ENCODE data around the gene EXOC3L1.

Gene EXOC3L1

DNA sequence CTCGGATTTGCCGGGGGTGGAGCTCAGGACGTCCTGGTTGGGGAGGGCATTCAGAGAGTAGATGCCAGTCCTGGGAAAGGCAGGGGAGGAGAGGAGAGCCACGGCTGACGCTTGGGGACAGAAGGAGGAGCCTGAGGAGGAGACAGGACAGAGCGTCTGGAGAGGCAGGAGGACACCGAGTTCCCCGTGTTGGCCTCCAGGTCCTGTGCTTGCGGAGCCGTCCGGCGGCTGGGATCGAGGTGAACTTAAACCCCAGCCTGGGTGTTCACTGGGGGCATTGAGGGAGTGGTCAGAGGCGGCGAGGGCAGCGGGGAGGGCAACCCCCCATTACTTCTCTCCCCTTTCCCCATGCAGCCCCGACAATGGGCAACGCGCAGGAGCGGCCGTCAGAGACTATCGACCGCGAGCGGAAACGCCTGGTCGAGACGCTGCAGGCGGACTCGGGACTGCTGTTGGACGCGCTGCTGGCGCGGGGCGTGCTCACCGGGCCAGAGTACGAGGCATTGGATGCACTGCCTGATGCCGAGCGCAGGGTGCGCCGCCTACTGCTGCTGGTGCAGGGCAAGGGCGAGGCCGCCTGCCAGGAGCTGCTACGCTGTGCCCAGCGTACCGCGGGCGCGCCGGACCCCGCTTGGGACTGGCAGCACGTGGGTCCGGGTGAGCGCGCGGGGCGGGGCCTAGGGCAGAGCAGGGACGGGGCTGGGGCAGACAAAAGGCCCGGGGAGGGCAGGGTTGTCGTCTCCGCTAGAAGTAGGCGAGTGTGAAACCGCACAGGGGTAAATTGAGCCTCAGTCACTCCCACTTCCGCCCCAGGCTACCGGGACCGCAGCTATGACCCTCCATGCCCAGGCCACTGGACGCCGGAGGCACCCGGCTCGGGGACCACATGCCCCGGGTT is 15.9 kb downstream of the EXOC3L1 start:
- Mint-ChIP-seq H3K4me3 (peak overlapping the region; percentile 82), H3K36me3 (no peaks in the 10 kb centered on the region), H3K27ac (no peak overlapping the region), H3K9me3 (no peaks in the 10 kb centered on the region), H3K27me3 (peaks cover 43% of the 10 kb centered on the region), H3K4me1 (peaks cover 34% of the 10 kb centered on the region)
- ATAC-seq (ENCODE audit: low read depth) = peak; percentile 76
- DNase-seq (ENCODE audit: low spot score in 2 of 2) = no peak

DNA sequence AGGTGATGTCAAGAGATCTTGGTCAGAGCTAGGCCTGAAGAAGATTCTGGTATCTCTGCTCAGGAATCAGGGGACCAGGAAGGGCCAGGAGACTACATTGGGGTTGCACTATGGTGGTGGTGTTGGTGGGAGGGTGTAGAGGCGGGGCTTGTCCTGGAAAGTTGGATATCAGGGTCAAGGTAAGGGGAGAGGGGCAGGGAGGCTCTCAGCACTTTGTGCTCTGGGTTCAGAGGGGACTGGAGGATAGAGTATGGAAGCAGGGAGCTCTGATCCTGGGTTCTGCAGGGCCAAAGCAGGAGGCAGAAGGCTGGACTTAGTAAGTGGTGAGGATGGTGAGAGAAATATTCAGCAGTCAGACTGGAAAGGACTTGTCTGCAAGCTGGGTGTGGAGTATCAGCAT is 16.6 kb downstream of the EXOC3L1 start:
- ATAC-seq (ENCODE audit: low read depth) = no peak
- peaks cover under 1% of the 10 kb centered on the region for H3K36me3 Mint-ChIP-seq
- peak overlapping the region; percentile 82 for H3K4me3 Mint-ChIP-seq
- H3K4me1 Mint-ChIP-seq = peaks cover 32% of the 10 kb centered on the region
- H3K9me3 Mint-ChIP-seq = no peaks in the 10 kb centered on the region
- peaks cover 42% of the 10 kb centered on the region for H3K27me3 Mint-ChIP-seq
- no peak for DNase-seq (ENCODE audit: low spot score in 2 of 2)
- no peak overlapping the region for H3K27ac Mint-ChIP-seq

DNA sequence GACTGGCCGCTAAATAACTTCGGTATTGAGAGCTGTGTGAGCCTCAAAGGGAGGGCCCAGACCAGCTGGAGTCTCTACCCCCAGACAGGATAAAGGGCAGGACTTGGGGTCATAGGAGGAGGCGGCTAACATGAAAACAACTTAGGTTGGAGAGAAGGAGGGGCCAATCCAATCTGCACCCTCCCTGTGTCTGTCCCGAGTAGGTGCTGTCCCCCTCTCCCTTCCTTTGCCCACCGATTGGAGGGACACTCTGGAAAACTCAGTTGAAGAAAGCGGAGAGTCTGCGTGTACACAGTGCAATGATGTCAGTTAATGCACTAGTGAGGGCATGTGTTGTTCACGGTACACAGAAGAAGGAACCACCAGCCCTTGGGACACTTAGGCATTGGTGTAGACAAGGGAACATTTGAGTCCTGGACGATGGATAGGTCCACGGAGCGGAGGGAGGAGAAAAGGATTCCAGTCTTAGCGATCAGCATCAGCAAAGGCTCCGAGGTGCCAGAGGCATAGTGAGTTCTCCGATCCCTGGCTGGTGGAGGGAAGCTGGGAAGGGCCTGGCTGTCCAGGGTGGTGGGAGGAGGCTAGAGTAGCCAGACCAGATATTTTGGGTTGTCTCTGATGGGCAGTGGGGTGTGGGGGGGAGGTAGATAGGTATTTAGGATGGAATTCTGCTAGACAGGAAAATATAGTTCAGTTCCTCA is 18.8 kb downstream of the EXOC3L1 start:
- Mint-ChIP-seq H3K27ac (no peak overlapping the region), H3K4me1 (peaks cover 35% of the 10 kb centered on the region), H3K27me3 (peaks cover 45% of the 10 kb centered on the region), H3K4me3 (no peak overlapping the region), H3K36me3 (peaks cover 2% of the 10 kb centered on the region), H3K9me3 (no peaks in the 10 kb centered on the region)
- DNase-seq (ENCODE audit: low spot score in 2 of 2) (no peak), ATAC-seq (ENCODE audit: low read depth) (no peak)

DNA sequence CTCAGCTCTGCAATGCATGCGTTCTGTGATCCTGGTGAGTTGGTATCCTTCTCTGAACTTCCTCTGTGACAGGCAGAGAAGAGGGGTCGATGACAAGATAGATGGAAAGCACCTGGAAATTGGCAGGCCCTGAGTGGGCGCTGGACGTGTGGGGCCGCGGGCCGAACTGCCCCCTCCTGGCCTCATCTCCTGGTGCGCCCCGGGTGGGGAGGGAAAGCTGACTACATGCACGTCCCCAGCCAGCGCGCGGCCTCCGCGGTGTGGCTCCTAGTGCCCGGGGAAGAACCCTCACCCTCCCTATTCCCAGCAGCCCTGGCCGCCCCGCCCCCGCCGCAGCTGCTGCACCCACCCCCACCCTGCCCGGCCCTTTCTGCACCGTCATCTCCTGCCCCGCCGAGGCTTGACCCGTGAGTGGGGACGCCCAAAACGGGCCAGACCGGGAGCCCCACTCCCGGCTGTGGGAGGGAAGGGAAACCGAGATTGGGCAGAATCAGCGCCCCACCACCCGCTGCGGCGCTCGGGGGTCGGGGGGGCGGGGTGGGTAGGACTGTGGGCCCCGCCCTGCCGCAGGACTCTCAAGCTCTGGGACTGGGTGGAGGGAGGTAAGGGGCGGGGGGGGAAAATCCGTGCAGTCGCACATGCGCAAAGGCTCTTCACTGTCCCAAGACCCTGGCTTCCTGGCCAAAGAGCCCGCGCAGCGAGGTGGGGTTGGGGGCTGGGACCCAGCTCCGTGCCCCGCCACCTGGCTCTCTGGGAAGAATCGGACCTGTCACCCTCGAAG is 19.6 kb downstream of the EXOC3L1 start, which contains the start of gene NOL3:
NOL3 (plus strand) TSS at position 371 of the 781 bp plus-strand sequence.
- Mint-ChIP-seq H3K27ac (no peak within 1 kb of the TSS), H3K36me3 (peaks cover 2% of the 10 kb centered on the region), H3K4me1 (peaks cover 35% of the 10 kb centered on the region), H3K27me3 (peaks cover 47% of the 10 kb centered on the region), H3K9me3 (no peaks in the 10 kb centered on the region), H3K4me3 (peak within 1 kb of the TSS; percentile 21)
- DNase-seq (ENCODE audit: low spot score in 2 of 2) (no peak), ATAC-seq (ENCODE audit: low read depth) (no peak)

DNA sequence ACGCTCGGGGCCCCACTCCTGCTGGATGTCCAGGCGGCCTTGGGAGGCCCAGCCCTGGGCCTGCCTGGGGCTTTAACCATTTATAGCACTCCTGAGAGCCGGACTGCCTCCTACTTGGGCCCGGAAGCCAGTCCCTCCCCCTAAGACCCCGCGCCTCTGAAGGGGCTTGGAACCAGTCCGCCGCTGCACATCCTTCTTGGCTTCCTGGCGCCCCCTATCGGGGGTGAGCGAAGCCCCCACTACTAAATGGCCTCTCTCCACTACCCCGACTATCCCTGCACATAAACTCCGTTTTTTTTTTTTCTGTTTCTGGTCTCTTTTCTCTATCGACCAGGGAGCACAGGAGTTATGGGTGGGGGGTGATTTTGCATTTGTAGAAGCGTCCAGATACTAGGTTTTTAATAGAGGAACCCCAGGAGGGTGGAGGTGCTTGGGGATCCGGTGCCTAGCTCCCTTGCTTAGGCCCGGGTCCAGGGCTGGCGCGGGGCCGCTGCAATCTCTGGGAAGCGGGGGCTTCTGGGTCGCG is 20.2 kb downstream of the EXOC3L1 start:
- Mint-ChIP-seq H3K27me3 (peaks cover 45% of the 10 kb centered on the region), H3K36me3 (peaks cover 2% of the 10 kb centered on the region), H3K27ac (no peak overlapping the region), H3K4me3 (peak overlapping the region; percentile 21), H3K4me1 (peaks cover 35% of the 10 kb centered on the region), H3K9me3 (no peaks in the 10 kb centered on the region)
- no peak for ATAC-seq (ENCODE audit: low read depth)
- no peak for DNase-seq (ENCODE audit: low spot score in 2 of 2)

DNA sequence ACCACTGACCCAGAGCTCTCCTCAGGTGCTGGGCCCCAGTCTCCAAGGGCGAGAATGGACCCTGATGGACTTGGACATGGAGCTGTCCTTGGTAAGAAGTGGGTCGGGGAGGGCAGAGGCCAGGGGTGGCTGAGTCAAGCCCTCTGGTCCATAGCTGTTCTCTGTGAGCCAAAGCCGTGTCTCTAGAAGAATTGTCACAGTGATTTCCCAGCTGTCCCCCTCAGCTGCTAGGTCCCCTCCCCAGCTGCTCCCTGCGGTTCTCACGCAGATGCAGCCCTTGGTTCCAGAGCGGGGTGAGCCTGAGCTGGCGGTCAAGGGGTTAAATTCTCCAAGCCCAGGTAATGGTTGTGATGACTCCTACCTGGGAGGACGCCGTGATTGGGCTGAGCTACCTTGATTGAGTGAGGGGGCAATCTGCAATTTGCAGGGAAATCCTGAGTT is 20.9 kb downstream of the EXOC3L1 start:
- no peak overlapping the region for H3K4me3 Mint-ChIP-seq

DNA sequence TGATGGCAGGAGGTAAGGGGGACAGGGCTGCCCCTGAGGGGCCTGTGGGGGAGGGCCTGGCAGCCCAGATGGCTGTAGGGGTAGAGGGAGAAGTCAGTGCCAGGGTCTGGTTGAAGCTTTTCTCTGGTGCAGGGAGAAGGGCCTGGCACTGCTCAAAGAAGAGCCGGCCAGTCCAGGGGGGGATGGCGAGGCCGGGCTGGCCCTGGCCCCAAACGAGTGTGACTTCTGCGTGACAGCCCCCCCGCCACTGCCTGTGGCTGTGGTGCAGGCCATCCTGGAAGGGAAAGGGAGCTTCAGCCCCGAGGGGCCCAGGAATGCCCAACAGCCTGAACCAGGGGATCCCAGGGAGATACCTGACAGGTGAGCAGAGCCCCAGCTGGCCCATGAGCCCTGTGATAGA is 22.3 kb downstream of the EXOC3L1 start:
- Mint-ChIP-seq H3K9me3 (no peaks in the 10 kb centered on the region), H3K27ac (no peak overlapping the region), H3K4me1 (peaks cover 26% of the 10 kb centered on the region), H3K36me3 (peaks cover 2% of the 10 kb centered on the region), H3K27me3 (peaks cover 37% of the 10 kb centered on the region), H3K4me3 (no peak overlapping the region)
- ATAC-seq (ENCODE audit: low read depth) = no peak
- no peak for DNase-seq (ENCODE audit: low spot score in 2 of 2)

More for the DNA sequence above, 20.9 kb downstream of the EXOC3L1 start:
- H3K27me3 Mint-ChIP-seq = peaks cover 45% of the 10 kb centered on the region
- H3K4me1 Mint-ChIP-seq = peaks cover 35% of the 10 kb centered on the region
- DNase-seq (ENCODE audit: low spot score in 2 of 2) = no peak
- H3K27ac Mint-ChIP-seq = no peak overlapping the region
- no peaks in the 10 kb centered on the region for H3K9me3 Mint-ChIP-seq
- H3K36me3 Mint-ChIP-seq = peaks cover 2% of the 10 kb centered on the region
- no peak for ATAC-seq (ENCODE audit: low read depth)

DNA sequence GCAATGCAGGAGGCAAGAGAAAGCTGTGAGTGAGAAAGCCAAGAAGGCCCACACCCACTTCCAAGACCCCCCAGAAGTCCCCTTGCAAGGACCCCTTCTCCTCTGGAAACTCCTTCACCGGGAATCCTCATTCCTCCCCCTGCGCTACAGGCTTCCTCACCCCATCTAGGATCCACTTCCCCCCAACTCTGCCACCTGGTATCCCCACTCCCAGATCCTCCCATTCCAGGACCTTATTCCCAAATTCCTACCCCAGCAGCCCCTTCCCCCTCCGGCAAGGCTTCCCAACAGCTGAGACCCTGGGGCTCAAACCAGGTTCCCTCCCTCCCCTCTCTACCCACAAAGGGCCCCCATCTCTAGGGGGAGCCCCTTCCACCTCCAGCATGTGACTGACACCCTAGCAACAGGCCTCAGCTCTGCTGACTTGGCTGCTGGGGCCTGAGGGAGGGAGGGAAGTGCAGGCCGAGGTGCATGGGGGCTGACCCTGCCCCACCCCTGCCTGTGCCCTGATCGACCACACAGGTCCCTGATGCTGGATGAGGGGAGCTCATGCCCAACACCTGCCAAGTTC is 23.3 kb downstream of the EXOC3L1 start:
- Mint-ChIP-seq H3K4me1 (peaks cover 24% of the 10 kb centered on the region), H3K4me3 (no peak overlapping the region), H3K27ac (peak overlapping the region; percentile 17)

DNA sequence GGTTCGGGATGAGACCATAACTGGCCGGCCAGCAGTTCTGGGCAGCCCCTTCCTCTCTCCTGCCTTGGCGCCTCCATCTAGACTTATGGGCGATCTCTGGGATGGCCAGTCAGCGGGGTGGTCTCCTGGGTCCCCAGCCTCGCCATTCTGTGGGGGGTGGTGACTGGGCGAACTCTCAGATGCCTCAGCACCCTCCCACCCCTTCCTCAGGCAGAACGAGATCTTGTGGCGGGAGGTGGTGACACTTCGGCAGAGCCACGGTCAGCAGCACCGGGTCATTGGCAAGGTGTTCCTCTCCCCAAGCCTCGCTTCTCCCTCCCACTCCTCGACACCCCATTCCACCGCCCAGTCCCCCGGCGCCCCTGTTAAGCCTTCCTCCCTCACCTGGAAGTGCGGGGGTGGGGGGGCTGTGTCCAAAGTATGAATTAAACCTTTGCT is 23.8 kb downstream of the EXOC3L1 start:
- Mint-ChIP-seq H3K9me3 (no peaks in the 10 kb centered on the region), H3K36me3 (peaks cover 2% of the 10 kb centered on the region), H3K4me3 (no peak overlapping the region), H3K27me3 (peaks cover 27% of the 10 kb centered on the region), H3K27ac (no peak overlapping the region), H3K4me1 (peaks cover 20% of the 10 kb centered on the region)
- no peak for DNase-seq (ENCODE audit: low spot score in 2 of 2)
- no peak for ATAC-seq (ENCODE audit: low read depth)

More for the DNA sequence above, 23.3 kb downstream of the EXOC3L1 start:
- no peaks in the 10 kb centered on the region for H3K9me3 Mint-ChIP-seq
- peaks cover 2% of the 10 kb centered on the region for H3K36me3 Mint-ChIP-seq
- ATAC-seq (ENCODE audit: low read depth) (no peak), DNase-seq (ENCODE audit: low spot score in 2 of 2) (no peak)
- H3K27me3 Mint-ChIP-seq = peaks cover 32% of the 10 kb centered on the region

DNA sequence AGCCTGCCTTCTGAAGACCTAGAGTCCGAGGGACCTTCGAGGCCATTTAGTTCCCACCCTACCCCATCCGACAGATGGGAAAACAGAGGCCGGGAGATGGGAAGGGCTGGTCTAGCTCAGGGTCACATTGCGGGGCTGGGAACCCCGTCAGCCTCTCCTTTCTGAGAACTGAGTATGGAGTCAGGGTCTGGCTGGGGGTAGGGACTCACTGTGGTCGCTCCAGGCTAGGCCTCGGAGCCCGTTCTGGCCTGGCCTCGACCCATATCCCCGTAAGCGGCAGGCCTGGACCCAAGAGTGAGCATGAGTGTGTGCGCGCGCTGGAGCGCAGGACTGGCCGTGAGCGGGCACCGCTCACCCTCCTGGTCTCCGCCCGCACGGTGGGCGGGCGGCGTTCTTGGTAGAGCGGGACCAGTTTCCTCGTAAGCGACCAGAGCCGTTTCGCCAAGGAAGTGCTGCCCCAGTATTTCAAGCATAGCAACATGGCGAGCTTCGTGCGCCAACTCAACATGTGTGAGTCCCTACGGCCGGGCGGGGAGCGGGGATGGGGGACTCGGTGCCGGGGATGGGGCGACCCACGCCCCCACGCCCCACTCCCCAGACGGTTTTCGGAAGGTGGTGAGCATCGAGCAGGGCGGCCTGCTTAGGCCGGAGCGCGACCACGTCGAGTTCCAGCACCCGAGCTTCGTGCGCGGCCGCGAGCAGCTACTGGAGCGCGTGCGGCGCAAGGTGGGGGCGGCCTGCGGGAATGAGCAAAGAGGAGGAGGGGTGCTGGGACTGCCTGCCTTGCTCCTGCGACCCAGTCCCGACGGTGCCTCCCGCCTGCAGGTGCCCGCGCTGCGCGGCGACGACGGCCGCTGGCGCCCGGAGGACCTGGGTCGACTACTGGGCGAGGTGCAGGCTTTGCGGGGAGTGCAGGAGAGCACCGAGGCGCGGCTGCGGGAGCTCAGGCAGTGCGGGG is 24.5 kb downstream of the EXOC3L1 start:
- ATAC-seq (ENCODE audit: low read depth) (no peak), DNase-seq (ENCODE audit: low spot score in 2 of 2) (no peak)
- H3K4me1 Mint-ChIP-seq = peaks cover 20% of the 10 kb centered on the region
- H3K27ac Mint-ChIP-seq = no peak overlapping the region
- peaks cover 2% of the 10 kb centered on the region for H3K36me3 Mint-ChIP-seq
- H3K27me3 Mint-ChIP-seq = peaks cover 24% of the 10 kb centered on the region
- peak overlapping the region; percentile 34 for H3K4me3 Mint-ChIP-seq
- H3K9me3 Mint-ChIP-seq = no peaks in the 10 kb centered on the region

DNA sequence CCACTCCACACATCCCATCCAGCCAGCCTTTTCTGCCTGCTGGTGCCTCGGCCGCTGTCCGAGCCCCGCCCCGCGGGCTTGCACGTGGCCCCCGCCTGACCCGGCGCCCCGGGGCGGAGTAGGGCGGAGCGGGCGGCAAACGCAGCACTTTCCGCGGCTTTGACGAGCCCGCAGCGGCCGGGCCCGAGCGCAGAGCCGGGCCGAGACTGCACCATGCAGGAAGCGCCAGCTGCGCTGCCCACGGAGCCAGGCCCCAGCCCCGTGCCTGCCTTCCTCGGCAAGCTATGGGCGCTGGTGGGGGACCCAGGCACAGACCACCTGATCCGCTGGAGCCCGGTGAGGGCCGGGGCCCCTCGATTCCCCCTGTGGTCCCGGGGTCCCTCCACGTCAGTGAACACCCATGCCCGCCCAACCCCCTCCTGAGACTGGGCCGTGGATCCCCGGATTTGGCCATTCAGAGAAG is 25.3 kb downstream of the EXOC3L1 start, which contains the start of gene HSF4:
HSF4 (plus strand) TSS at position 147 of the 463 bp plus-strand sequence; CDS start at position 214, 67 bp downstream.
- ATAC-seq (ENCODE audit: low read depth) = no peak
- DNase-seq (ENCODE audit: low spot score in 2 of 2) = no peak
- peak within 1 kb of the TSS; percentile 54 for H3K4me3 Mint-ChIP-seq
- H3K27ac Mint-ChIP-seq = no peak within 1 kb of the TSS
- peaks cover 20% of the 10 kb centered on the region for H3K27me3 Mint-ChIP-seq
- peaks cover 15% of the 10 kb centered on the region for H3K4me1 Mint-ChIP-seq
- peaks cover 2% of the 10 kb centered on the region for H3K36me3 Mint-ChIP-seq
- H3K9me3 Mint-ChIP-seq = no peaks in the 10 kb centered on the region

DNA sequence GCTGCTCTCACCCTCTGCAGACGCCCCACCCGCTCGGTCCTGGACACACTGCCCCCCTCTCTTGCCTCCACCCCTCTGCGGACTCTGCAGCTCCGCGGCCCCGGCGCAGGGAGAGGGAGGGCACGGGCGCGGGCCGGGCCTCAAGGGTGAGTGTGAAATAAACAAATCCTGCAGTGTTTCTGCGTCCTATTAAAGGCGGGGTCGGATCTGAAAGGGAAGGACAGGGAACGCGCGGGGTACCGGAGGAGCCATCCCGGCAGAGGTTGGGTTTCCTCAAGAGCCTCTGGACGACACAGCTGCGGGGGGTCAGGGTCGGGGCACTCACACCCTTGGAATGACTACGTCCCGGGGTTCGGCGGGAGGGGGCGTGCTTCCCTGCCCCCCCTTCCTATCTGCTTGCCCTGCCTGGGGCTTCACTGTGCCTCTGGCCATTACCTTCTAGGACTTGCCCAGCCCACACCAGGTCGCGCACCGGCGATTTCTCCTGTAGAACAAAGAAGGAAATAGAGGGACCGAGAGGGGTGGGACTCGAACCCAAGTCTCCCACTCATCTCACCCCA is 25.9 kb downstream of the EXOC3L1 start:
- H3K27me3 Mint-ChIP-seq = peaks cover 19% of the 10 kb centered on the region
- peak overlapping the region; percentile 54 for H3K4me3 Mint-ChIP-seq
- H3K36me3 Mint-ChIP-seq = peaks cover 2% of the 10 kb centered on the region
- DNase-seq (ENCODE audit: low spot score in 2 of 2) (no peak), ATAC-seq (ENCODE audit: low read depth) (no peak)
- H3K4me1 Mint-ChIP-seq = peaks cover 14% of the 10 kb centered on the region
- no peak overlapping the region for H3K27ac Mint-ChIP-seq
- no peaks in the 10 kb centered on the region for H3K9me3 Mint-ChIP-seq
